Uterus (tissue), 2 donors: ENCODE measurements around the gene AGBL4.

Source experiments
- POLR2A ChIP-seq, 2 donors: fragments of 450-650 bp; IDR thresholded peaks; one replicate each; pipeline ENCODE4 v1.6.1; 2016; ENCODE audit warnings: antibody characterized with exemption in 2 of 2, mild to moderate bottlenecking in 1 of 2, moderate library complexity in 1 of 2
- TF ChIP-seq, protein P1 (sequence below), 4 experiments: fragments of 200-600 bp in 2 of 4; fragments of 450-650 bp in 2 of 4; sonication (generic) in 2 of 4; IDR thresholded peaks; one replicate each; pipeline ENCODE4 v1.5.1; 2016 to 2019; ENCODE audit warnings: antibody characterized with exemption in 4 of 4, mild to moderate bottlenecking in 2 of 4, moderate library complexity in 1 of 4

DNA sequence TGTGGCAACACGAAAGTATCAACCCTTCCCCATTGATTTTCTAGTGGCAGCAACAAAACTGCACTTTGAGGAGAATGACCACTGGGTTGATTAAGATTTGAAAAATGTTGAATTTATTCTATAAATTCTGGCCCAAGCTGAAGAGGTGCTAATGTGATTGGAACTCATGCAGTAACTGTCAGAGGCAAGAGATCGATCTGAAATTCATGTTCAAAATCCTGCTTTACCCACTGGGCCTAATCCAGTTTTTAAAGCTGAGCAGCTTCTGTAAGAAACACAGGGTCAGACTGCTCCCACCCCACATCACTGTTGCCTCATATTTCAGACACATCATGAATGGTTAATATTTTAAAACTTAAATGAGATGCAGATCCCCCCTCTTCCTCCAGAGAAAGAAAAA lies 629.6 kb downstream of the AGBL4 start:
- TF ChIP-seq, protein P1, sequence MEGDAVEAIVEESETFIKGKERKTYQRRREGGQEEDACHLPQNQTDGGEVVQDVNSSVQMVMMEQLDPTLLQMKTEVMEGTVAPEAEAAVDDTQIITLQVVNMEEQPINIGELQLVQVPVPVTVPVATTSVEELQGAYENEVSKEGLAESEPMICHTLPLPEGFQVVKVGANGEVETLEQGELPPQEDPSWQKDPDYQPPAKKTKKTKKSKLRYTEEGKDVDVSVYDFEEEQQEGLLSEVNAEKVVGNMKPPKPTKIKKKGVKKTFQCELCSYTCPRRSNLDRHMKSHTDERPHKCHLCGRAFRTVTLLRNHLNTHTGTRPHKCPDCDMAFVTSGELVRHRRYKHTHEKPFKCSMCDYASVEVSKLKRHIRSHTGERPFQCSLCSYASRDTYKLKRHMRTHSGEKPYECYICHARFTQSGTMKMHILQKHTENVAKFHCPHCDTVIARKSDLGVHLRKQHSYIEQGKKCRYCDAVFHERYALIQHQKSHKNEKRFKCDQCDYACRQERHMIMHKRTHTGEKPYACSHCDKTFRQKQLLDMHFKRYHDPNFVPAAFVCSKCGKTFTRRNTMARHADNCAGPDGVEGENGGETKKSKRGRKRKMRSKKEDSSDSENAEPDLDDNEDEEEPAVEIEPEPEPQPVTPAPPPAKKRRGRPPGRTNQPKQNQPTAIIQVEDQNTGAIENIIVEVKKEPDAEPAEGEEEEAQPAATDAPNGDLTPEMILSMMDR (IDR thresholded peaks at IDR 0.05) = no peak
- TF ChIP-seq POLR2A (IDR thresholded peaks at IDR 0.05) = no peak
